Measurements from ENCODE around the gene TTC7B.

Gene TTC7B

DNA sequence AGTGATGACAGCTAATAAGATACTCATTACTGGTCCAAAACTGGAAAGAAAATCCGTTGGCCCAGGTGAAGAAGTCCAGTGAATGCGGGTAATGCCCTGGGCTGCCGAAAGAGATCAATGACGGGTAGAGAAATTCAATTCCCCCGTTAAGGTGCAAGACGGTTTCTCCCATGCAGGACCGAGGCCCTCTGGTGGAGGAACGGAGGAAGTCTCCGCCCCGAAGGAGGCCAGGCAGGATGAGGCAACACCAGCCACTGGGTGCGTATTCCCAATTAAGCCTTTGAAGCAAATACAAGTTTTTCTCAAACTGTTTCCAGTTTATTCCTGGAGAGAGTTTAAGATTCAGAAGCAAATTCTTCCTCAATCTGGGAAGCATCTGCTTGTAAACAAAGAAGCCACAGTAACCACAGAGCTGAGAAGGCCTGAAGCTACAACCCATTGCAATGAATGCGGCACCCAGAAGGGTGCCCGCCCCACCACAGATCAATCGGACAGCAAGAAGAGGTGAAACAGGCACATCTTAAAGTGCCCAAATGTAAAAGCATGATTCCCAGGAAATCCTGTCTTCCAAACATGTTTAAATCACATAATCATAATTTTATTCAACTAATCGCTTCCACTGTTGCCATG lies 118.5 kb downstream of the TTC7B start:
- peak; percentile 78 for DNase-seq

DNA sequence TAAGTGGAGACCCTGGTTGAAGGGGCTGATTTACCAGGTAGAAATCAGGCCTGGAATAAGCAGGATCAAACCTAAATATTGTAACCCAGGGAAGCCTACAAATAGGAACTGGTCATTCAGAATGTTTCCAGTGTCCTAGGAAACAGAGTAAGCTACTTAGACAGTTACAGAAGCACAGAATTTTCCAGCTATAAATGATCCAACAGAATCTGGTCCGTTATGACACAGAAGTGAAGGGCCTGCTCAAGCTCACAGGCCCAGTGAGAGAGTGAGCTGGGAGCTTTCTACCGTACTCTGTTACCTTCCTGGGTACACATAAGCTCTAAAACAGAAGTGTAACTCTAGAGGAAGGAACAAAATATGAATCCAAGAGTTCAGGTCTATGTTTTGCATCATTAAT lies 119.1 kb downstream of the TTC7B start:
- DNase-seq = no peak

DNA sequence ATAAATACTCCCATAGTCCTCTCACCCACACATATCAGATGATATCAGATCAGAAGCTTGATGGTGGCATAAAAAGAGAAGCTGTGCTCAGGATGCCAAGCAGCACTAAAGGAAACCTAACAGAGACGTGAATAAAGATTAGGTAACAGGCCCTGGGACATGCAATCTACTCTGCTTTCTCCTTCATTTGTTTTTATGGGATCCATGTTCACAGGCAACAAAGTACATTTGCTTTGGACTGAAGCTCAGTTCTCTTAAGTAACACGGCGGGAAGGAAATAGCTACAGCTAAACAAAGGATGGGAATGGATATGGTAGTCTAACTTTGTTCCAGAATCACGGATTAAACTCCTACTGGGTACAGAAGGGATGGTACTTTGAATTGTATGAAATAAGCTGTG lies 119.5 kb downstream of the TTC7B start:
- no peak for DNase-seq

DNA sequence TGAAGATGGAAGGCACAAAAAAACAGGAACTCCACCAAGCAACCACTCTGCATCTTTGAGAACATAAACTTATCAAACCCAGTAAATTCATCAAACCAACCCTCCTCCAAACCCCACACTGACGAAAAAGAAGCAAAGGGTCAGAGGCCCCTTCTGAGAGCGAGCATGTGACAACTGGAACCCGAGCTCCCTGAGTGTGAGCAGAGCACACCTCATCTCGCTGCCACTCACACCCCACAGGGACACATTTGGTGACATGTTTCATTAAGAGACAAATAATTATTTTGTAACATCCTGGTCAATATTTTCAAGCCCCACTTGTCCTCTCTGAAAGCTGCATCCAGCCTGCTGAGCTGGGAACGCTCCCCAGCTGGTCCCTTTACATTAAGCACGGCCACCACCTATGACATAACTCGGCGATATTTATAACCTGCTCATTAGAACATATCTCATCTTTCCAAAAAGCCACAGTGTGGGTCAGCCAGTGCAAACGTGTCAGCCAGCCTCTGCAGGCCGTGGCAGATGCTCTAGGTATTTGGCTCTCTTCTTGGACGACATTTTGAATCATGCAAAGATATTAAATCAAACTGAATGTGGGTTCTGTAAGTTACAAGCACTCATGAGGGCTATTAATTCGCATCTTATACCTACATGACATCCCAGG lies 120.1 kb downstream of the TTC7B start:
- no peak for DNase-seq

DNA sequence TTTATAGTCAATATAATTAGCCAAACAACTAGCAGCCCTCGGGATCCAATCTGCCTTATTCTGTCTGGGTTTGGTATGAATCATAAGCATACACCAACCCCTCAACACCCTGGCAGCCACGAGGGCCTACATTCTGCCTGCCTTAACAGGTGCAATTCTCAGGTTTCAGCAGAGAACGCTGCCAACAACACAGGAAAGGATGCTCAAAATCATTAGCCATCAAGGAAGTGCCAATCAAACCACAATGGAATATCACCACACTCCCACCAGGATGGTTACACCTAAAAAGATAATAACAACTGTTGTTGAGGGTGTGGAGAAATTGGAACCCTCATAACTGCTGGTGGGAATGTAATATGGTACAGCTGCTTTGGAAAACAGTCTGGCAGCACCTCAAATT lies 122.8 kb downstream of the TTC7B start:
- peak; percentile 23 for DNase-seq

DNA sequence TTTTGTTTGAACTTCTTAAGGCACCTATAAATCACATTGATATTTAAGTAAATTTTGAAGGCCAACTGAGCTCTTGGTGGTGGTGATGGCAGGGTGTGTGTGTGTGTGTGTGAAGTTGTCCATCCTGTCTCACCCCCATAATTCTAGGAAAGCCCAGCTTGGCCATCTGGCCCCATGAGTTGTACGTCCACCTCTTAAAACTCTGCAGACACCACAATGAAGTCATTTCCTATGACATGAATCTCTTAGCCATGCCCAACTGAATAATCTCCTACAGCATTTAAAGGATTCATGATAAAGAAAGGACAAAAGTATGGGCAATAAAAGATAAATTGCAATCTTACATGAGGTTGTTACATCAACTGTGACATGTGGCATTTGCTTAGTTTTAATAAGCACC lies 123.4 kb downstream of the TTC7B start:
- no peak for DNase-seq

DNA sequence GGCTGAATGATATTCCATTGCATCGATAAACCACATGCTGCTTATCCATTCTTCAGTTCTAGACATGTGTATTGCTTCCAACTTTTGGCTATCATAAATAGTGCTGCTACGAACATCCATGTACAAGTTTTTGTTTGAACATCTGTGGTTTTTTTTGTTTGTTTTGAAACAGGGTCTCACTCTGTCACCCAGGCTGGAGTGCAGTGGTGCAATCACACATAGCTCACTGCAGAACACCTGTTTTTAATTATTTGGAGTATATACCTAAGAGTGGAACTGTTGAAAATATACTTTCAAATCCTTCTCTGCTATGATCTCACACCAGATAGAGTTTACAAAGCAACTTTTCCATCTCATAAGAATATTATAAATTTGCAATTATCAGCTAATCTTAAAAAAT lies 124.2 kb downstream of the TTC7B start:
- no peak for DNase-seq

DNA sequence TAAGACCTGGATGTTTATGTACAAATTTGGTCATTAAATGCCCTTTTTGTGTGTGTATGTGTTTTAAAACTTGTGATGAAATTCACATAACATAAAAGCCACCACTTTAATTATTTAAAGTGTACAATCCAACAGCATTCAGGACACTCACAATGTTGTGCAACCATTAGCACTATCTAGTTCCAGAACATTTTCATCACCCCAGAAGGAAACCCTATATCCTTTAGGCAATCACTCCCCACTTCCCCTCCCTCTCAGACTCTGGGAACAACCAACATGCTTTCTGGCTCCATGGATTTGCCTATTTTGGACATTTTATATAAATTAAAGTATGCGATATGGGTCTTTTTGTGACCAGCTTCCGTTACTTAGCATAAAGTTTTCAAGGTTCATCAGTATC lies 124.6 kb downstream of the TTC7B start:
- DNase-seq = no peak

DNA sequence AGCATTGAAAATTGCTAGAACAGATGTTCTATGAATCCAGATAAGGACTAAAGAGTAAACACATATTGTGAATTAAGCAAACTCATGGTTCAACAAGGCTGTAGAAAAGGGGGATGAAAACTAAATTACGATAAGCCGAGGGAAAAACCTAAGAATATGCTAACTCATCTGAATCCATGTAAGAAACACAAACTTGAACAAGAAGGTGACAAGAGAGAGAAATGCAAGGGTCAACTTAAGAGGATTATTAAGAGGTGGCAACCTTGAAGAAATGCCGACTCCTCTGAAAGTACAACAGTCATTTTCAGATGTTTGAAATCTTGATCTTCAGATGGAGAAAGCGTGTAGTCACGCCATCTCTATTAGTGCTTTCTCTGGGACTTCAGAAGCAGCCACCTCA lies 128.6 kb downstream of the TTC7B start:
- no peak for DNase-seq

DNA sequence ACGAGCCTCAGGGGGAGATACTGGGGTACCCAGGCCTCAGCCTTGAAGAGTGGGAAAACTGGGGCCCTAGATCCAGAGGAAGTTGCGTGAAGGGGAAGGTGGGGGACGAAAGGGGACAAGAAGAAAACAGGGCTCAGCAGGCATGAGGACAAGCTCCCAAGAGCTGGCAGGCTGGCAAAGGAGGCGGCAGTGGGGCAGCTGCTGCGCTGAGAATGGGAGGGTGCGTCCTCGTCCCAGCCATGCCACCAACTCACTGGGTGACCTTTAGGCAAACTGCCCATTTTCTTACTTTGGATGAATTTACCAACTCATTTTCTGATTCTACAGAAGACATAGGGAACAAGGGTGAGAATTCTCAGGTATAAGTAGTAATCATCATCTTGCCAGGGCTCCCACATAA lies 133.6 kb downstream of the TTC7B start:
- DNase-seq = no peak

DNA sequence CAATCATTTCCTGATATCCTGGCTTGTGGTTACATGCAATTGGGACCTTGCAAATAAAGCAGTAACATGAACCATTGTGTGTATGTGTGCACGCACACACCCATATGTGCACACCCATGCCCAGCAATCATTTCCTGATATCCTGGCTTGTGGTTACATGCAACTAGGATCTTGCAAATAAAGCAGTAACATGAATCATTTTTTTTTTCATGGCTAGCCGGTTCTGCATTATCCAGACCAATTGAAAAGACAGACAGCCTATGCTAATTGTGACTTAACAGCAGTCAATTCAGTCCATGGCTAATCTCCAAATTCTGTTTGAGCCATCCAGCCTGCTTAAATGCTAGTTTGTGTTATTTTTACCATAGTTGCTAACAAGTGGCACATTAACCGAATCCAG lies 134.3 kb downstream of the TTC7B start:
- no peak for DNase-seq

DNA sequence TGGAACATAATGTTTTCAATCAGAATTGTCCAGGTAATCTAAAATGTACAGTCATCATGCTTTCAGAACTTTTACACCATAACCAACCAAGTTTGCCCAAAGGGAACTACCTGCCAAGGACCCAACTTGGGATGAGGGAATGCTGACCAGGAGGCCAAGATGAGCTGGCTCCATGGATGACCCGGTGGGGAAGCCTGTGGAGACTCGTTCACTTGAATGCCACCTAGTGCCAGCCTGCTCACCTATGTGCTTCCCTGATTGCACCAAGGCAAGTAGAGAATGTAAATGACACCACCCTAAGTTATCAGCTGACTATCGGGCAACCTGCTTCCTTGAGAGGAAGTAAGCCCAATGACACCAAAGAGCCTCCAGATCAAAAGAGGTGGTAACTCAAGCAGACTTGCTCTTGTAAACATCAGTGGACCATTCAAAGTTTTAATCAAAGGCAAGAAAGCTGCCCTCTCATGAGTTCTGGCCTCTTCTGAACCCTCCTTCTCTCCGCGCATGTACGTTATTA lies 137.3 kb downstream of the TTC7B start:
- DNase-seq = no peak

DNA sequence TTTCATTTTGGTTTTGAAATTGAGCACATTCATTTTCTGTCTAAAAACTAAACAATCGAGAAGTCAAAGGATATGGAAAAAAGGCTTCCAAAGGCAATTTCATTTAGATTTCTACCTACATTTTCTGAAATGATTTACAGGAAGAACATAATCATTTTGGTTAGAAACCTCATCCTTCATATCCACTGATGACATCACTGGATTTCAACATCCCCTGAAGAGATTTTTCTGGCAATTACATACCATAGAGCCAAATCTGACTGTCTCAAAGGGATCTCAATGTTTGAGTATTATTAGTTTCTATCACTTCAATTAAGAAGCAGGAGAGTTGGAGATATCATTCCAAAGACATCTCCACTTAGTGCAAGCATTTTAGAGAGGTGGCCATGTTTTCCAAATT lies 137.8 kb downstream of the TTC7B start:
- no peak for DNase-seq

DNA sequence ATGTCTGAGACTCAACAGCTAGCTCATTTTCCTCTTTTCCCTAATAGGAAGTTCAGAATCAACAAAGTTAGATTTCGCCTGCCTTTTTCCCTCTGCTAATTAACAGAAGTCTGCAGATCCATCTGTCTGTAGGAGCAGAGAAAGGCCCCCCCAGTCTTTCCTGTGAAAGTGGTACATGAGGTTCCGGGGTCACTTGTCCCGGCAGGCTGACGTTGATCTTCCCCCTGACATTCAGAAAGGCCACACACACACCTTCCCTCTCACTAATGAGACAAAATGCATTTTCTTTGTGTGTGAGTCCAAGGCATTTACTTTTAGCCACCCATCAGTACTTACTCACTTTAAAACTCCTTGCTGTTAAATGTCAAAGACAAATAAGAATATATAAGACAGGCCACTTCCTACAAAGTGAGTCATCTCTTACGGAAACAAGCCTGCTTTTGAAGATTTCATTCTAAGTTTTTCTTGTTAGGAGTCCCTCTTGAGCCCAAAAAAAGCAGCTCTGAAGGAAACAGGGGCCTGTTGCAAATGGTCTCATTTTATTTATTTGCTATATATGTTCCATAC lies 138.7 kb downstream of the TTC7B start:
- no peak for DNase-seq

DNA sequence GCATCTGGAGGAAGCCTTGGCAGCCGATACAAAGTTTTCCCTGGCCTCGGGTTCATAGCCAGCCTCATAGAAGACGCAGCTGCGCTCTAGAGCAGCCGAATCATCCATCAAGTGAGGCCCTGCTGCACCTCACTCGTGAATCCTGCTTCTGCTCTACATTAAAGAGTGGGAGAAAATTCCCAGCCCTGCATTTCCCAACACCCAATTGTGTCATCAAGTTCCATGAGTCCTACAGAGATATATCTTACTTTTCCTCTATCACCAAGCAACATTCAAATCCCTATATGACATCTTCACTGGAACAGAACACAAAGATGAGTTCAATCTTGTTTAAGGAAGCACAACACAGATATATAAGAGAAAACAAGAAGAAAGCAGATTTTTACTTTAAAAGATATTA lies 139.3 kb downstream of the TTC7B start:
- no peak for DNase-seq

DNA sequence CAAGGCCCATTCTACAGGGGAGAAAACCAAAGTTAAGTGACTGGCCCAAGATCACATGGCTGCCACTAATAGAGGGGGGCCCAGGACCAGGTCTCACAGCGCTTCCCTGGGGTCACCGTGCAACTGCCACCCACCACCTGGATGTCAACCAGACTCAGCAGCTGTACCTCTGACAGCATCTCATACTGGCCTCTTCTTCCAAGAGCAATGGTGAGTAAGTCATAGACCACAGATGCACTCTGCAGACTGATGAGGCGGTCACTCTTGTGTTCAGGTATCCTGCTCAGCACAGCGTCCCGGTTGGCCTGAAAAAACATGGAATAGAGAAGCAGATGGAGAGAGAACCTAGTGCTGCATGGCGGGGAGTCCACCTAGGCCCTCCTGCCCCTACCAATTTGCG lies 139.9 kb downstream of the TTC7B start:
- no peak for DNase-seq

DNA sequence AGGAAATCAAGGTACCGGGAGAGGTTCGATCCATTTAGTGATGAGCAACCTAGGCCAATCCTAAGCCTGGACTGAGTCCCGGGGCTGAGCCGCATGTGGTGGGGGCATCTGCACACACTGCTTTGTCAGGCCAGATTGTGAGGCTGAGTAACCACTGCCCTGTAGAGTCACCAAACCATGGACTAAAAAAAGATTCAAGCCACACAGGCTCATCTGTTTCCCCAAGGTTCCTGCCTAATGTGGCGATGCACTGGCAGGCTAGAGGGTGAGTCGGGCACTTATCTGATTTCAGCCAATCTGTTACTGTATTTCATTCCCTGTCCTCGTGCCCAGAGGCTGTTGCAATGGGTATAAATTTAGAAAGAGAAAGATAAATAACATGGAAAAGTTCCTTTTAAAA lies 140.8 kb downstream of the TTC7B start:
- DNase-seq = no peak

DNA sequence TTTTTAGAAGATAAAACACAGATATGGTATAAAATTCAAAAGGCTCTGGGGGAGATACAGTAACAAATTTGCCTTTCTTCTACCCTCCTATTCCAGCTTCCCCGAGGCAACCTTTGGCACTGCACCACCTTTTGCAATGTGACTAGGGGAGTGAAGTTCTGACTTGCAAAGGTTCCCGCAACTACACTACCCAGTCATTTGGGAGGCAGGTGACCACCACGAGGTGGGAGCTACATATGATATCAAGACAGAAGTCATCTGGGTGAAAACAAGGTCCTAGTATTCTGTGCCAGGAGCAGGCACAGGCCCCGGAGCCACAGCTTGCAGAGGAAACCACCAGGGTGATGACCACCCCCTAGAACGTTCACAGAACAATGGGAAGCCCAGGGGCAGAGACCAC lies 141.5 kb downstream of the TTC7B start:
- DNase-seq = no peak

DNA sequence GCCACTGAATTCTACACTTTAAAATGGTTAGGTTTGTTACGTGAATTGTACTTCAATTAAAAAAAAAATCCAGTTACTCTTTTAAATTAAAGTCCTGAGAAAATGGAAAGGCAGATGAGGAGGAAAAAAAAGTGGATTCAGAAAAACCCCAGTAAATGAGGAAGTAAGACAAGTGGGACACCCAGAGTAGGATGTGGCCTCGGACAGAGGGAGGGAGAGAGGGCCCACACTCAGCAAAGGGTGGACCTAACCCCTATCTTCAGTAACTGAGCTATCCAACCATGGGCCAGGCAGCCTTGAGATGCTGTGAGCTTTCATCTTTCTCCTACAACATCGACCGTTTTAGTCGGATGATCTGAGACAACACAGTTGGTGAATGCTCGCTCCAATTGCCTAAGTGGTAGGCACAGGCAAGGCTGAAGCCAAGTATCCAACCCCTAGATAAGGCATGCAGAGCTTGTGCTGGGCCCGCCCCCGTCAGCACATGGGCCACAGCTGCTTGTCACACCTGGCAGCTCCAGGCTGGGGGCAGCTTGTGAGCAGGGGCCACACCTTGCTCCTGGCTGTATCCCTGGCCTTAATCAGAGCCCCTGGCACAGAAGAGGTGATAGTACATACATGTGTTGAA lies 142.1 kb downstream of the TTC7B start:
- DNase-seq = no peak

DNA sequence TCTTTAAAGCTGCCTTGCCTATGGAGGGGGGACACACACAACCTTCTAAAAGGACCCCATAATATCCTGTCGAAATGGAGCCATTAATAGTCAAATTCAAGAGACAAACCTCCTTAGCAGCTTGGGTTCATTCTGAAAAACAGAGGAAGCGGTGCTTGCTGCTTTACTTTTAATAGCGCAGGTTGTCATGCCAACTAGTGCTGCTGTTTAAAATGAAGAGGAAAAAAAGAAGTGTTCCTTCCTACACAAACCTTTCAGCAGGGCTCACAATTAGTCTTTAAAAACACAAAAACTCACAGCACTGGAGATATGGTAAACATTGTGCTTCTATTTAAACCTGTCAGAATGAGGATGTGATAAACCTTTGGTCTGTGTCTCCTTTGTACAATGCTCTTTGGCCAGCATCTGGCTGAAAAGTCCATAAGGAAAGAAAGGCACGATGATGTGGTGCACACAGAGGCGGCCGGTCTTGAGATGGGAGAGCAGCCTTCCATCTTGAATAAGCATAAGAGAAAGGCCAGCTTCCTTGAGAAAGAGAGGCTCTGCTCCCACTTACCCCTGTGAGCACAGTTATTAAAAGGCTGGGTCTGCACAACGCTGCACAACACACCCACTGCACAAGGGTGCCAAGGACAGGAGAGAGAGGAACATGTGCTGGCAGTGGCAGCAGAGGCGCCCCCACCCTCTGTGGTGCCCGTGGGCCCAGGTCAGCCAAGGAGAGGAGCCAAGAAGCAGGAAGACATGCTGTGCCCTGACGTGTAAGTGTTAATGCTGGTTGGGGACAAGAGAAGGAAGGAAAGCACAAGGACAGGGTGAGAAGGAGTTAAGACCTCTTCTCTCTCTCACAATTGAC lies 144.6 kb downstream of the TTC7B start:
- no peak for DNase-seq

DNA sequence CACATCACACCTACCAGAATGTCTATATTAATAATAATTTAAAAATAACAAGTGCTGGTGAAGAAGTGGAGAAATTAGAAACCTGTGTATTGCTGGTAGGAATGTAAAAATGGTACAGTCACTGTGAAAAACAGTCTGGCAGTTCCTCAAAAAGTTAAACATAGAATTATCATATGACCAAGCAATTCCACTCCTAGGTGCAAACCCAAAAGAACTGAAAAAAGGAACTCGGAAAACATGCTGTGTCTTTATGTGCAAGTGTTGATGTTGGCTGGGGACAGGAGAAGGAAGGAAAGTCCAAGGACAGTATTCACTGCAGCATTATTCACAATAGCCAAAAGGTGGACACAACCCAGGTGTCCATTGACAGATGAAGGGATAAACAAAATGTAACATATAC lies 146.5 kb downstream of the TTC7B start:
- DNase-seq = no peak

DNA sequence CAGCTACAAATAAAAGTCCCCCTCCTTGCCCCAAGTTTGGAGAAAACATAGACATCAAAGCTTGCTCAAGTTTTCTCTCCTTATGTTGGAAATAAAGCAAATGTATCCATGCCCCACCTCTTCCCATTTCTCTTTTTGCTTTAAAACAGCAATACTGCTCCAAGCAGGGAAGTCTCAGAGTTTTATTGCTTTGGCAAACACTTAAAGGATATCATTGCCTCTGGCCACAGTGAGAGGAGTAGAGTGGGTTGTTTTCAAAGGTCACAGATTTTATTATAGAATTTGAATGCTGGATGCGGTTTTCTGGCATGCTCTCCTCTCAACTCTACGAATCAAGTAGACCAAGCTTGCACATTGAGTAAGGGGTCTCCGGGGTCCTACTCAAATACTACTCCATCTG lies 149.7 kb downstream of the TTC7B start:
- DNase-seq = no peak

DNA sequence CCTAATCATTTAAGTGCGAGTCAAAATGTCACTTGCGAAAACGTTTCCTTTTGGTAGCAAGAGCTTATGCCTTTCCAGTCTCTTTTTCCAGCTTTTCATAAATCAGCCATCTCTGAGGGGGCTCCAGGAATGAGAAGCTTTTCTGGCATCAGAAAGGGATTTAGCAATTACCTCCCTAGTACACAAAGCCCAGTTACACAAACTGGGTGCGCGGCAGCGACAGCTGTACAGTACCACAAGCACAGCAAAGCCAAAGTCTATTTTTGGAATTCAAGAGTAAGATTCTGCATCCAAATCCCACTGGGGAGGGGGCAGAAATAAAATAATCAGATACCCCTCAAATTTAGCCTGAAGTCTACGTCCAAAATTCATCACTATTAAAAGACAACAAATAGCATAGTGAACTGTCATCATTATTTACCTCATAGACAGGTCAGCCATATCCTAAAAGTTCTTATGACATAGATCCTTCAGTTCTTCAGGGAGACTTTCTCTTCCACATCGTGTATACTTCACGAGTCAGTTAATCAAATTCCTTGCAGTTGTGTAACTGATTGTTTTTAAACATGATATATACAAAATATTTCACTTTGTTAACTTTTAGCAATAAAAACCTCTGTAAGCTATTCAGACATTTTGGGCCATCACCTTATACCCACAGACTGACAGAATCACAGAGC lies 150.8 kb downstream of the TTC7B start:
- no peak for DNase-seq

Data from NCI-H1436 (cell line).